Neural cell (in vitro differentiated cells): ENCODE data around the gene ECT2L. TPM values are rescaled to one million over a fixed set of nuclear protein-coding genes. Genes with fewer than 3 reads are reported as not detected.

Source experiments
- H2AFZ ChIP-seq: fragments of 200-600, 300-800 bp; sonication (generic), shearing (Covaris generic); 2 replicates; pipeline ENCODE4 v1.6.0; 2014; ENCODE audit warnings: low read depth, mild to moderate bottlenecking, antibody characterized with exemption, low read length, moderate library complexity
- H3F3A ChIP-seq: fragments of 200-600 bp; shearing (Covaris generic); 2 replicates; pipeline ENCODE4 v1.6.1; 2016; ENCODE audit warnings: mild to moderate bottlenecking, moderate library complexity, mixed read lengths, antibody characterized with exemption, low read length; ENCODE audit not compliant: insufficient read depth, poor library complexity, severe bottlenecking
- H3K27ac ChIP-seq: fragments of 200-600, 300-800 bp; sonication (generic), shearing (Covaris generic); 2 replicates; pipeline ENCODE4 v1.5.1; 2014; ENCODE audit warnings: mild to moderate bottlenecking, low read length, moderate library complexity
- H3K27me3 ChIP-seq: fragments of 300-800, 200-600 bp; sonication (generic), shearing (Covaris generic); 2 replicates; pipeline ENCODE4 v1.6.0; 2014; ENCODE audit warnings: mild to moderate bottlenecking, low read depth, low read length, moderate library complexity; ENCODE audit not compliant: insufficient read depth
- H3K36me3 ChIP-seq: fragments of 300-800, 200-600 bp; sonication (generic), shearing (Covaris generic); 2 replicates; pipeline ENCODE4 v1.5.1; 2014; ENCODE audit warnings: mild to moderate bottlenecking, antibody characterized with exemption, low read length, moderate library complexity; ENCODE audit not compliant: insufficient read depth
- H3K4me2 ChIP-seq: fragments of 300-800, 200-600 bp; sonication (generic), shearing (Covaris generic); 2 replicates; pipeline ENCODE4 v1.6.0; 2014; ENCODE audit warnings: mild to moderate bottlenecking, low read length
- H3K4me3 ChIP-seq: fragments of 300-800, 200-600 bp; sonication (generic), shearing (Covaris generic); 2 replicates; pipeline ENCODE4 v1.5.1; 2014; ENCODE audit warnings: mild to moderate bottlenecking, low read length, moderate library complexity
- H3K79me2 ChIP-seq: fragments of 200-600 bp; shearing (Covaris generic); replicated peaks from 2 replicates; pipeline ENCODE4 v1.6.0; 2014; ENCODE audit warnings: mild to moderate bottlenecking, low read length, moderate library complexity; ENCODE audit not compliant: insufficient read depth
- H3K9ac ChIP-seq: fragments of 300-800, 200-600 bp; sonication (generic), shearing (Covaris generic); 2 replicates; pipeline ENCODE4 v1.6.1; 2016; ENCODE audit warnings: mild to moderate bottlenecking, low read length, mixed read lengths
- H3K9me2 ChIP-seq: fragments of 200-600 bp; shearing (Covaris generic); 2 replicates; pipeline ENCODE4 v1.6.1; 2016; ENCODE audit warnings: mild to moderate bottlenecking, low read length, mixed read lengths; ENCODE audit not compliant: insufficient read depth
- H3K9me3 ChIP-seq: fragments of 200-600, 300-800 bp; sonication (generic), shearing (Covaris generic); 2 replicates; pipeline ENCODE4 v1.6.1; 2016; ENCODE audit warnings: mild to moderate bottlenecking, mixed run types, low read length, moderate library complexity, mixed read lengths
- H4K20me1 ChIP-seq: fragments of 200-600 bp; shearing (Covaris generic); 2 replicates; pipeline ENCODE4 v1.6.1; 2016; ENCODE audit warnings: mild to moderate bottlenecking, mixed run types; ENCODE audit not compliant: insufficient read depth
- EP300 ChIP-seq: fragments of 450-650 bp; conservative IDR thresholded peaks from 2 replicates; pipeline ENCODE4 v1.6.1; 2014; ENCODE audit warnings: antibody characterized with exemption, mild to moderate bottlenecking, moderate library complexity; ENCODE audit not compliant: poor library complexity, severe bottlenecking
- EZH2 ChIP-seq: fragments of 200-600, 300-800 bp; shearing (Covaris generic), sonication (generic); IDR thresholded peaks from 2 replicates; pipeline ENCODE4 v1.6.1; 2014; ENCODE audit warnings: antibody characterized with exemption, low read length, borderline replicate concordance, mild to moderate bottlenecking; ENCODE audit not compliant: insufficient read depth, poor library complexity, severe bottlenecking
- MXI1 ChIP-seq: fragments of 450-650 bp; conservative IDR thresholded peaks from 2 replicates; pipeline ENCODE4 v1.6.1; 2014; ENCODE audit warnings: antibody characterized with exemption, mild to moderate bottlenecking; ENCODE audit not compliant: poor library complexity, severe bottlenecking
- TAF1 ChIP-seq: IDR thresholded peaks from 2 replicates; pipeline ENCODE4 v1.6.1; 2012; ENCODE audit warnings: low read depth
- polyA plus RNA-seq: library from polyadenylated mRNA; depleted of rRNA; stranded (reverse); fragments of >200 nt; gene quantifications from 2 replicates; pipeline ENCODE4 v1.2.3, GENCODE V29; 2014
- TF ChIP-seq, protein P1 (sequence below): IDR thresholded peaks from 2 replicates; pipeline ENCODE4 v1.6.1; 2012; ENCODE audit warnings: borderline replicate concordance
- TF ChIP-seq, protein P2 (sequence below): fragments of 450-650 bp; IDR thresholded peaks from 2 replicates; pipeline ENCODE4 v1.5.1; 2014; ENCODE audit warnings: antibody characterized with exemption, mild to moderate bottlenecking, moderate library complexity; ENCODE audit not compliant: poor library complexity, severe bottlenecking

ECT2L gene
- polyA plus RNA-seq, 1 donor from 2014 or later = not detected

DNA sequence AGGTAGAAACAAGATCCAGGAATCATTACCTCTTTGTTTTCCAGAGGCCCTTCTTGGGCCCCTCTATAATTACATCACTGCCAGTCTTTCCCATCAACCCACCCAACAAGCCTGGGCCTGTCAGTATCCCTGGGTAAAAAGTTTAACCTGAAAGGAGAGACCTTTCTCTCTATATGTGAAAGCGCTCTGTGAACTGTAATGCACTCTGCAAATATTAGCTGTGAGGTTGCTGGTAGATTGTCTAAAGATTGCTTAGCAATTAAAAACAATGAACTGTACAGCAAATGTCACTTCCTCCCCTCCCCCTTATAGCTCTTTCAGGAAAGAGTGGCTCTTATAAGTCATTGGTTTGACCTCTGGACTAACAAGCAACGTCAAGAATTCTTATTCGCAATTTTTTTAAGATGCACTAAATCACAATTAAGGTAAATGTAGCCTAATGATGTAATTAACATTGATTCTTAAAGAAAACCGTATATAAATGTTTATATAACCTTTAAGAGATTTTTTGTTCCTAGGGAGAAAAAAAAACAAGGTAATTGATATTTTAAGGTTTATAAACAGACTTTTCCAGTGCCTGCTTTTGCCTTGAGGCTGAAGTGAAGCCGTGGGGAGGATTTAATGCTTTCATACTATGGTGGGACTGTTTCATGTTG, 18.4 kb downstream of the ECT2L start:
- no peak overlapping the region for H3K9ac ChIP-seq
- no peaks in the 10 kb centered on the region for H3K36me3 ChIP-seq
- no peaks in the 10 kb centered on the region for H3K27me3 ChIP-seq
- no peaks in the 10 kb centered on the region for H3F3A ChIP-seq
- H4K20me1 ChIP-seq = no peaks in the 10 kb centered on the region
- no peaks in the 10 kb centered on the region for H3K9me2 ChIP-seq
- H2AFZ ChIP-seq = no peak overlapping the region
- H3K4me2 ChIP-seq = no peak overlapping the region
- no peaks in the 10 kb centered on the region for H3K9me3 ChIP-seq
- H3K27ac ChIP-seq = no peak overlapping the region
- H3K79me2 ChIP-seq = no peaks in the 10 kb centered on the region
- no peak for TF ChIP-seq EP300
- TF ChIP-seq, protein P1, sequence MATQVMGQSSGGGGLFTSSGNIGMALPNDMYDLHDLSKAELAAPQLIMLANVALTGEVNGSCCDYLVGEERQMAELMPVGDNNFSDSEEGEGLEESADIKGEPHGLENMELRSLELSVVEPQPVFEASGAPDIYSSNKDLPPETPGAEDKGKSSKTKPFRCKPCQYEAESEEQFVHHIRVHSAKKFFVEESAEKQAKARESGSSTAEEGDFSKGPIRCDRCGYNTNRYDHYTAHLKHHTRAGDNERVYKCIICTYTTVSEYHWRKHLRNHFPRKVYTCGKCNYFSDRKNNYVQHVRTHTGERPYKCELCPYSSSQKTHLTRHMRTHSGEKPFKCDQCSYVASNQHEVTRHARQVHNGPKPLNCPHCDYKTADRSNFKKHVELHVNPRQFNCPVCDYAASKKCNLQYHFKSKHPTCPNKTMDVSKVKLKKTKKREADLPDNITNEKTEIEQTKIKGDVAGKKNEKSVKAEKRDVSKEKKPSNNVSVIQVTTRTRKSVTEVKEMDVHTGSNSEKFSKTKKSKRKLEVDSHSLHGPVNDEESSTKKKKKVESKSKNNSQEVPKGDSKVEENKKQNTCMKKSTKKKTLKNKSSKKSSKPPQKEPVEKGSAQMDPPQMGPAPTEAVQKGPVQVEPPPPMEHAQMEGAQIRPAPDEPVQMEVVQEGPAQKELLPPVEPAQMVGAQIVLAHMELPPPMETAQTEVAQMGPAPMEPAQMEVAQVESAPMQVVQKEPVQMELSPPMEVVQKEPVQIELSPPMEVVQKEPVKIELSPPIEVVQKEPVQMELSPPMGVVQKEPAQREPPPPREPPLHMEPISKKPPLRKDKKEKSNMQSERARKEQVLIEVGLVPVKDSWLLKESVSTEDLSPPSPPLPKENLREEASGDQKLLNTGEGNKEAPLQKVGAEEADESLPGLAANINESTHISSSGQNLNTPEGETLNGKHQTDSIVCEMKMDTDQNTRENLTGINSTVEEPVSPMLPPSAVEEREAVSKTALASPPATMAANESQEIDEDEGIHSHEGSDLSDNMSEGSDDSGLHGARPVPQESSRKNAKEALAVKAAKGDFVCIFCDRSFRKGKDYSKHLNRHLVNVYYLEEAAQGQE = no peak
- no peak overlapping the region for H3K4me3 ChIP-seq

DNA sequence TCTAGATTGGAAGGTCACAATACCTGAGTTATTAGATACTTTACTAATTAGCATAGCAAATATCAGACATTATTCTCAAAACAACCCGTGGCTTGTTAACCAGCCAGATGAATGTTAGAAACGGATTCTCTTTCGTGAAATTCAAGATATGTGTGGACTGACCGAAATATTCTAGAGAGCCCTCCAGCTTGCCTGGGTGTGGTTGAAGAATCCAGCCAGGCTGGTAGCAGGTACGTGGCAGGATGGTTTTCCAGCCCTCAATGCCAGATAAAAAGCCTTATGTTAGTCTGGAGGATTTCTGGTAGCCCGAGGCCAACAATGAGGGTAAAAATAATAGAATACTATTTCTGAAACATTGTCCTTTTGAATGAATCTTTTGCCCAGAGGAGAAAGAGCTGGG, 19.3 kb downstream of the ECT2L start:
- no peaks in the 10 kb centered on the region for H3K36me3 ChIP-seq
- no peak overlapping the region for H2AFZ ChIP-seq
- no peaks in the 10 kb centered on the region for H3K9me3 ChIP-seq
- H3K79me2 ChIP-seq = no peaks in the 10 kb centered on the region
- H3K27me3 ChIP-seq = no peaks in the 10 kb centered on the region
- no peaks in the 10 kb centered on the region for H3F3A ChIP-seq
- TF ChIP-seq, protein P2, sequence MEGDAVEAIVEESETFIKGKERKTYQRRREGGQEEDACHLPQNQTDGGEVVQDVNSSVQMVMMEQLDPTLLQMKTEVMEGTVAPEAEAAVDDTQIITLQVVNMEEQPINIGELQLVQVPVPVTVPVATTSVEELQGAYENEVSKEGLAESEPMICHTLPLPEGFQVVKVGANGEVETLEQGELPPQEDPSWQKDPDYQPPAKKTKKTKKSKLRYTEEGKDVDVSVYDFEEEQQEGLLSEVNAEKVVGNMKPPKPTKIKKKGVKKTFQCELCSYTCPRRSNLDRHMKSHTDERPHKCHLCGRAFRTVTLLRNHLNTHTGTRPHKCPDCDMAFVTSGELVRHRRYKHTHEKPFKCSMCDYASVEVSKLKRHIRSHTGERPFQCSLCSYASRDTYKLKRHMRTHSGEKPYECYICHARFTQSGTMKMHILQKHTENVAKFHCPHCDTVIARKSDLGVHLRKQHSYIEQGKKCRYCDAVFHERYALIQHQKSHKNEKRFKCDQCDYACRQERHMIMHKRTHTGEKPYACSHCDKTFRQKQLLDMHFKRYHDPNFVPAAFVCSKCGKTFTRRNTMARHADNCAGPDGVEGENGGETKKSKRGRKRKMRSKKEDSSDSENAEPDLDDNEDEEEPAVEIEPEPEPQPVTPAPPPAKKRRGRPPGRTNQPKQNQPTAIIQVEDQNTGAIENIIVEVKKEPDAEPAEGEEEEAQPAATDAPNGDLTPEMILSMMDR = no peak
- no peak for TF ChIP-seq TAF1
- TF ChIP-seq MXI1 = no peak
- no peak for TF ChIP-seq EZH2
- TF ChIP-seq, protein P1 = no peak
- H3K27ac ChIP-seq = no peak overlapping the region
- H3K9ac ChIP-seq = no peak overlapping the region
- H3K9me2 ChIP-seq = no peaks in the 10 kb centered on the region
- no peak overlapping the region for H3K4me3 ChIP-seq
- H4K20me1 ChIP-seq = no peaks in the 10 kb centered on the region
- H3K4me2 ChIP-seq = no peak overlapping the region
